NCI-H1092 (cell line): Measurements from ENCODE around the gene CISD2.
A peak's percentile ranks its signal among the peaks of the same experiment; 100 is the strongest.
"Not testable (repeated sequence)": the region's sequence is repeated elsewhere in the genome, so short reads cannot be mapped to it uniquely, and the experiment has no call there.

Source experiments
- DNase-seq: peaks from one replicate; lab custom pipeline; 2025; lab: John Stamatoyannopoulos, UW

The CISD2 gene

DNA sequence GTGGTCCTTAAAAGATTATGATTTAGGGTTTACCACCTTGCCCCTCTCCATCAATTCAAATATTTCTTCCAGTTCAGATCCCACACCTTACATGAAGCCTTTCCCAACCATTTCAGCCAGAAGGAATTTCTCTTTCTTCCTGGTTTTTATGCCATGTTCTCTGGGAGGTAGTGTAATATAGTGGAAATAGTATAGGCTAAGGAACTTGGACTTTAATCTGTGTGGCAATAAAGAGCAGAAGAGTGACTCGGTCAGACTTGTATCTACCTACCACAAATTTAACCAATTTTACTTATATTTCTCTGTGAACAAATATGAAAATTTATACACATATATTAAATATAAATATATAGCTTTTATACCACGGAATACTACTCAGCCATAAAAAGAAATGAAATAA lies 18.4 kb upstream of the CISD2 start:
- no peak for DNase-seq

DNA sequence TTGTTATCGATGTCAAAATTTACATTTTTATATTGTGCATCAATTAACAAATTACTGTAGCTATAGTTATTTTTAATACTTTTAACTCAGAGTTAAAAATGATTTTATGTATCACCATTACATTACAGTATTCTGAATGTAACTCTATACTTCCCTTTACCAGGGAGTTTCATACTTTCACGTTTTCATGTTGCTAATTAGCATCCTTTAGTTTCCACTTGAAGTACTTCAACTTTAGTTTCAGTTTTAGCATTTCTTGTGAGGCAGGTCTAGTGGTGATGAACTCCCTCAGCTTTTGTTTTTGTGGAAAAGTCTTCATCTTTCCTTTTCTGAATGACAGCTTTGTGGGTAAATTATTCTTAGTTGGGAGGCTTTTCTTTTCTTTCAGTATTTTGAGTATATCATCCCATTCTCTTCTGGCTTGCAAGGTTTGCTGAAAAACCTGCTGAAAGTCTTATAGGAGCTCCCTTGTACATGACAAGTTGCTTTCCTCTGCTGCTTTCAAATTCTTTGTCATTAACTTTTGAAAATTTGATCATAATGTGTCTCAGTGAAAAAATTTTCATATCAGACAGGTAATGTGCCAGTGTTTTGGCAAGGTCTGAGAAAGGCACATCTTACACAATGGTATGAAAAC lies 9.8 kb upstream of the CISD2 start:
- no peak for DNase-seq

DNA sequence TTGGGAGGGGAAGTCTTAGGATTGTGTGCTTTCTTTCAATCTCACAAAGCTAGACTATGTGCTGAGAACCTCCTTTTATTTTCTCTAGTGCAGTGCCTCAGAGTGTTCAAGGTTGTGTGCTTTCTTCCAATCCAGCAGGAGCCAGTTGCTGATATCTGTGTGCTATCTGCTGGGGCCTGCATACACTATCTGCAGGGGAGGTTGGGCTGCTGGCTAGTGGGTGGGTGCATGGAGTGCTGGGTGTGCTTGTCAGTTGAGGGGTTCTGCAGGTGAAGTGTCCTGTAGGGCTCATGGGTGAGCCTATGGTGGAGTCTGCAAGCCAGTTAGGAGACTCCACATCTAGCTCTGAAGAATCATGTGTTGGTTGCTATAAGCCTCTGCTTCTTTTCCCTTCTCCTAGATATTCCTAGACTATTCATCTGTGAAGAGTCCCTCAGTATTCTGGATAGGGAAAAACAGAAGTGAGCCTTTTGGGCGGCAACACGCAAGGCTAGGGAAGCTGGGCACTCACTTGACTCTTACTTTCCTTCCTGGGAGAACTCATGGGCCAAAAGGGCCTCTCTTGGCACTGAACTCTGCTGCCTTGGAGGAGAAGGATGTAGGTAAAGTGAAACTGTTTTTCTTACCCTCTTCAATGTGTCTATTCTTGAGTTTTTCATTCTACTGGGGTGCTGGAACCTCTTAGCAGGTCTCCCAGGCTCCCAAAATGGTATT lies 8.0 kb upstream of the CISD2 start:
- DNase-seq, result no peak

DNA sequence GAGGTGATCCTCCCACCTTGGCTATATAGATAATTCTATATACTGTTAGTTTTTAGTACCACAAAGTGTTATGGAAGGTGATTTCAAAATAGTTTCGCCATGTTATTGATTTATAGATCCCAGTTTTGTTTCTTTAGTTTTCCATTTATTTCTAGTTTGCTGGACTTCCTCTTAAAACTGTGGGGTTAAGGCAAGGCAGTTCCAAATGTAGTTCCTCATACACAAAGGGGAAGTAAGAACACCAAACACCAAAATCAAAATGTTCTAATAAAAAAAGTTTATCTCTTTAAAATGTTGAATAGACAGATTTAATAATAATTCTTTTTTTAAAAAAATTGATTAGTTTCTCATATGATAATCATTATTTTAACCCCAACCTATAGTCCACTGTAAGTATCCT lies 6.8 kb upstream of the CISD2 start:
- DNase-seq, result no peak

DNA sequence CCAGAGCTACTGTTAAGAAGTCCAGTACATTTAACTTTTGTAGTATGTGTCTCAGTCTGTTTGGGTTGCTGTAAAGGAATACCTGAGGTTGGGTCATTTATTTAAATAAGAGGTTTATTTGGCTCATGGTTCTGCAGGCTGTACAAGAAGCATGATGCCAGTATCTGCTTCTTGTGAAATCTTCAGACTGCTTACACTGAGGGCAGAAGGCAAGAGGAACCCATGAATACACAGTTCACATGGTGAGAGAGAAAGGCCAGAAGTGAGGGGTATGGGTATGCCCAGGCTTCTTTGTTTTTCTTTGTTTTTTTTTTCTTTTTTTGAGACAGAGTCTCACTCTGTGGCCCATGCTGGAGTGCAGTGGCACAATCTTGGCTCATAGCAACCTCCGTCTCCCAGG lies 6.0 kb upstream of the CISD2 start:
- no peak for DNase-seq

DNA sequence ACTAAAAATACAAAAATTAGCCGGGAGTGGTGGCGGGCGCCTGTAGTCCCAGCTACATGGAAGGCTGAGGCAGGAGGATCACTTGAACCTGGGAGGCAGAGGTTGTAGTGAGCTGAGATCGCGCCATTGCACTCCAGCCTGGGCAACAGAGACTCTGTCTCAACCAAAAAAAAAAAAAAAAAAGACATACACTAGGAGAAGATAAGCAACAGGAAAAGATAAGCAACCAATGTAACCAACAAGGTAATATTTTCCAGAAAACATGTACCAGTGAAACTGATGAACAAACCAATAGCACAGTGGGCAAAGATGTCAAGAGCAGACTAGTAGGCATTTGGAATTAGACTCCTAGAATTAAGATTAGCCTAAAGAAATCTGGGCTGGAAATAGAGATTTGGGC lies 3.5 kb upstream of the CISD2 start:
- DNase-seq, result not testable (repeated sequence)

DNA sequence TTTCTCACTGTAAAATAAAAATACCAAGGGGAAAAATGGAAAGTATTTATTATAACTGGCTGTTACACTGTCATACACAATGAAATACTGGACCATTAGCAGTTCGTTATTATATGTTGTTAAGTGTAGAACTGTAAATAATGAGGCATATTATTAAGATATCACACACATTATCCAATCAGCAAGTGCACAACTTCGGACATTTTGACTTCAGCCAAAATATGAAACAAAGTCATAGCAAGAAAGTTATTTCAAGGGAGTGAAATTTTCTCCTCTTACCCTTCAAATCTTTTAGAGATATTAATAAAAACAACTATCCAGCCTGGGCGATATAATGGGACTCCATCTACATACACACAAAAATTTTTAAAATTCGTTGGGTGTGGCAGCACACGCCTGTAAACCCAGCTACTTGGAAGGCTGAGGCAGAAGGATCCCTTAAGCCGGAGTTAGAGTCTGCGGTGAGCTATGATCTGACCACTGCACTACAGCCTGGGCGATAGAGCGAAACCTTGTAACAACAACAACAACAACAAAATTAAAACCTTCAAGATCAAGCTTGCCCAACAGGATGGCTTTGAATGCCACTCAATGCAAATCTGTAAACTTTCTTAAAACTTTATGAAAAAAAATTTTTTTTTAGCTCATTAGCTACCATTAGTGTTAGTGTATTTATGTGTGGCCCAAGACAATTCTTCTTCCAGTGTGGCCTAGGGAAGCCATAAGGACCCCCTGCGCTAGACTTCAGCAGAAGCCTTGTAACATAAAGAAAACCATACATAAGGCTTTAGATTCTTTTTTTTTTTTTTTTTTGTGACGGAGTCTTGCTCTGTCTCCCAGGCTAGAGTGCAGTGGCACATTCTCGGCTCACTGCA lies 1.3 kb upstream of the CISD2 start:
- no peak for DNase-seq

DNA sequence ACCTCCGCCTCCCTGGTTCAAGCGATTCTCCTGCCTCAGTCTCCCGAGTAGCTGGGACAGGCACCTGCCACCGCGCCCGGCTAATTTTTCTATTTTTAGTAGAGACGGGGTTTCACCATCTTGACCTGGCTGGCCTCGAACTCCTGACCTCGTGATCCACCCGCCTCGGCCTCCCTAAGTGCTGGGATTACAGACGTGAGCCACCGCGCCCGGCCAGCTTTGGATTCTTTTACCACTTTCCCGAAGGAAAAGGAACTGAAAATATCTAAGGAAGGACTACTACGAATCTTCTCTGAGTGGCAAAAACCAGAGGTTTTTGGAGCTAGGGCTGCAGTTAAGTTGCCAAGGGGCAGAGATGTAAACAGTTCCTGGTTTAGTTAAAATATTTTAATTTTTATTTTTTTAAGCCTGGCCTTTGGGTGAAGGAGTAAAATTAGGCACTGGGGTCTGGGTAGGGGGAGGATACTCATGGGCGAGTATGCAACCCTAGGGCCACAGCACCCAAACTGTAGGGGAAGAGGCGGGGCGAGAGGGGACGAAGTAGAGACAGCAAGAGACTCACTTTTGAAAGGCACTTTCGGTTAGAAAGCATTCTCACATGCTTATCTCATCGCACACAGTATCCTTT lies 525 bp upstream of the CISD2 start:
- DNase-seq, result peak; percentile 41

DNA sequence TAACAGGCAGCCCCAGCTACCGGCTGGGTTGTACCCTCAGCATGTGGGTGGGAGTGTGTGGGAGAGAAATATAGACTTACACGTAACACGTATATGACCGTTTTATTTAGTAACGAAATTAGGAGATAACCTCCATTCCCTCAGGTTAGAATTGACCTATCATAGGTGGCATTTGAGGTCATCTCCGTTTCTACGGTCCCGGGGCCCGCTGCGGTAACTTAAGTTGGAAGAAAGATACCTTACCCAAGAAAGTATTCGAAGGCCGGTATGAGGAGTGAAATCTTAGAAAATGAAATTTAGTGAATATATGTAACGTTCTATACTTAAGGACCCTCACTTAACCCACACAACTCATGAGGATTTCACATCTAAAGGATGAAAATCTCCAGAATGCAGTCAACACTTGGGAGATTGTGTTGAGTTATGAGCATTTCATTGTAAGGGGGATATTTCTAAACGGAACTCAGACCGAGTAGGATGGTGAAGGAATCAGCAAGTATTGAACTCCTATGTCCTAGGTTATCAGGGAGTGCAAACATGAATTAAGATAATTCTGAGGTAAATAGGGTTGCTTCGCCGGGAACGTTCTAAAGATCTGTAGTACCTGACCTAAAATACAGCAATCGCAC lies 891 bp downstream of the CISD2 start:
- no peak for DNase-seq

DNA sequence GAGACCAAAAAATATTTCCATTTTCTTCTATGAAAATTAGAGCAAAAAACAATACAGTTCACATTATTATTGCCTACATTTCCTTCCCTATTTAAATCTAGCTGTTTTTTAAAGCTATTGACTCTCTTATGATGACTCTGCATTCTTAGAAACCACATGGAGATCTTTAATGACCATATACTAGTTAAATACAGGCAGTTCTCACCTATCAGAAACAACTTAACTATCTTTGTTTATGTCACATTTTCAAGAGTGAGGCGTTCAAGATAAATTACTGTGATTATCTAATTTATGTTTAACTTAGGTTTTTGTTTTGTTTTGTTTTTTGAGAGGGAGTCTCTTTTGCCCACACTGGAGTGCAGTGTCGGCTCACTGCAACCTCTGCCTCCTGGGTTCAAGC lies 3.0 kb downstream of the CISD2 start:
- DNase-seq, result no peak

DNA sequence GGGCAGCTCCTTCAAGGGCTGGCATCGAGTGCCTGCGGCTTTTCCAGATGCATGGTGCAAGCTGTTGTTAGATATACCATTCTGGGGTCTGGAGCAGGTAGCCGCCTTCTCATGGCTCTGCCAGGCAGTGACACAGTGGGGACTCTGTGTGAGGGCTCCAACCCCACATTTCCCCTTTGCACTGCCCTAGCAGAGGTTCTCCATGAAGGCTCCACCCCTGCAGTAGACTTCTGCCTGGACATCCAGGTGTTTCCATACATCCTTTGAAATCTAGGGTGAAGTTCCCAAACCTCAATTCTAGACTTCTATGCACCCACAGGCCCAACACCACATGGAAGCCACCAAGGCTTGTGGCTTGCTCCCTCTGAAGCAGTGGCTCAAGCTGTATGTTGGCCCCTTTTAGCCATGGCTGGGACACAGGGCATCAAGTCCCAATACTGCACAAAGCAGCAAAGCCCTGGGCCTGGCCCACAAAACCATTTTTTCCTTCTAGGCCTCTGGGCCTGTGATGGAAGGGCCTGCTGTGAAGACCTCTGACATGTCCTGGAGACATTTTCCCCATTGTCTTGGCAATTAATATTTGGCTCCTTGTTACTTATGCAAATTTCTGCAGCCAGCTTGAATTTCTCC lies 8.8 kb downstream of the CISD2 start:
- not testable (repeated sequence) for DNase-seq

DNA sequence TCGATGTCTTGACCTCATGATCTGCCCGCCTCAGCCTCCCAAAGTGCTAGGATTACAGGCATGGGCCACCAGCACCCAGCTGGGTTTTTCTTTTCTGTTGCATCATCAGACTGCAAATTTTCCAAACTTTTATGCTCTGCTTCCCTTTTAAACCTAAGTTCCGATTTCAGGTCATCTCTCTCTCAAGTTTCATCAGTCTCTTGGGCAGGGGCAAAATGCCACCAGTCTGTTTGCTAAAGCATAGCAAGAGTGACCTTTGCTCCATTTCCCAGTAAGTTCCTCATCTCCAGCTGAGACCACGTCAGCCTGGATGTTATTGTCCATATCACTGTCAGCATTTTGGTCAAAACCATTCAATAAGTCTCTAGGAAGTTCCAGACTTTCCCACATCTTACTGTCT lies 9.6 kb downstream of the CISD2 start:
- not testable (repeated sequence) for DNase-seq

DNA sequence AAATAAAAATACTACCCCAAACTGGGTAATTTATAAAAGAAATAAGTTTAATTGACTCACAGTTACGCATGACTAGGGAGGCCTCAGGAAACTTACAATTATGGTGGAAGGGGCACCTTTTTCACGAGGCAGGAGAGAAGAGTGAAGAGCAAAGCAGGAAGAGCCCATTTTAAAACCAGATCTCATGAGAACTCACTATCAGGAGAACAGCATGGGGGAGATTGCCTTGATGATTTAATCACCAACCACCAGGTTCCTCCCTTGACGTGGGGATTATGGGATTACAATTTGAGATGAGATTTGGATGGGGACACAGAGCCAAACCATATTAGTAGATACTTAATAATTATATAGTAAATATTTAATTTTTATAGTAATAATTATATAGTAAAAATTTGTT lies 10.1 kb downstream of the CISD2 start:
- DNase-seq, result no peak

DNA sequence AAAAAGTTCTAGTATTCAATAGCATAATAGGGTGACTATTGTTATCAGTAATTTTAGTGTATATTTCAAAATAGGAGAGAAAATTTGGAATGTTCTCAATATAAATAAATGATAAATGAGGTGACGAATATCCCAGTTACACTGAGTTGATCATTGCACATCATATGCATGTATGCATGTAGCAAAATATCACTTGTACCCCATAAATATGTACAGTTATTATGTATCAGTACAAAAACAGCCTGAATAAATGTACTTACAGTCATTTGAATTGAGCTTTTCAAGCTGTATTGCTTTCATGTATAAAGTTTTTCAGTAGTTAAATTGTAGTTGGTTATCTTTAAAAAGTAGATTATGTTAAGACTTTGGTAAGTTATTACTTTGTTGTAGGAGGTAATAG lies 12.6 kb downstream of the CISD2 start:
- DNase-seq, result no peak

DNA sequence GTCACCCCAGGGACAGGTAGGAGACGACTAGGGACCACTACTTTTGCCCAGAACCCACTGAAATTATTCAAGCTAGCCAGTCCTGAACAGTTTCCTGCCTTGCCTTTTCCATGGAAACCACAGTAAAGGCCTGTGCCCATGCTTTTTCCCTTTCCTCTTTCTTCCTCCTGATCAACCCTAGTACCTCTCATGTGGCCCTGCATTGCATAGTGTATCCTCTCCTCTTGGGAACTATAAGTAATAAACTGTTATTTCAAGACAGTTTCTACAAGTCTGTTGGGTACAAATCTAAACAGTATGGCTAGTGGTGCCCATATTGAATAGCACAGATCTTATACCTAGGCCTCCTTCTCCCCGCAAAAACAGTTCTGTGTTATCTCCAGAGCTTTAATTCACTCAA lies 14.5 kb downstream of the CISD2 start:
- no peak for DNase-seq

DNA sequence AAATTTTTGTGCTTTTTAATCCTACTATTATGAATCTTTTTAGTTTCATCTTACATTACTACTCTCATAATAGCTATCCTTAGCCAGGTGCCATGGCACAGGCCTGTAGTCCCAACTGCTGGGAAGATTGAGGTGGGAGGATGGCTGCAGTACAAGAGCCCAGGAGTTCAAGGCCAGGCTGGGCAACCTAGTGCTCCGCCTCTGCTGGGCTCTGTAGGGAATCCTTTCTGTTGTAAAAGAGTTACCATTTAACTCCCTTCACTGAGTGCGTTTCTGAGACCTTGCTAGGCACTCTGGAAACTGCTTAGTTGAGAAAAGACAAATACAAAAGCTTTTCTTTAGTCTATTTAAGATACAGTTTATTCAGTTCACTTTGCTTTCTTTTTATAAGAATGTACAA lies 19.8 kb downstream of the CISD2 start:
- not testable (repeated sequence) for DNase-seq

DNA sequence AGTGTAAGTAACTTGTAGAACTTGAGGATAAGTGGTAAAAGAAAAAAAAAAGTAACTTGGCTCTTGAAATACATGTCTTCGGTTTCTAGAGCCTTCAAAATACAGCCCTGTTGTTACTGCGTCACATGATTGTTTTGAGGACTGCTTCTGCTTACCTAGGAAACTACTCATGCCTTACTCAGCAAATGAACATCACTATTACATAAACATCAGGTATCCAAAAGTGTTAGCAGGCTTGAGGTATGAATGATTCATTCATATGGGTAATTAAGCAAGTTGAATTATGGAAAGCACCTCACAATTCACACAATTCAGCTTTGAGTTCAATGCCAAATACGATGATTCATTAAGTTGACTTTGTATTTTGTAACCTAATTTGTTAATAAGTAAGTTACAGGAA lies 21.1 kb downstream of the CISD2 start:
- DNase-seq, result not testable (repeated sequence)

DNA sequence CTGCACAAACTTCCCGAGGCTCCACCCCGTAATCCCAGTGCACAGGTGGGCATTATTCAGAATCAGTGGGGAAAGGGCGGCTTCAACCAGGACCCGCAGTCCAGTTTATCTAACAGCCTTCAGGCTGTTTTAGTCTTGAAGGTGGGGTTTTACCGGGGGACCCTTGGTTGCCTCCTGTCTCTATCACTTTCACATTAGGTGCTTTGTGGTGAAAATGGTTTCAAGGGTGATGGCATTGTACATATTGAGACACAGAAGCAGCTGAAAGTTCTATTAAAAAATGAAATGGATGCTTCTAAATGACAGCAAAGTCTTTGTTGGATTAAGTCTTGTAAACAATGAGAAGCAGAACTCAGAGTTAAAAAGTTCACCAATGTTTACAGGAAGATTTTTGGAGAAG lies 27.8 kb downstream of the CISD2 start:
- not testable (repeated sequence) for DNase-seq

DNA sequence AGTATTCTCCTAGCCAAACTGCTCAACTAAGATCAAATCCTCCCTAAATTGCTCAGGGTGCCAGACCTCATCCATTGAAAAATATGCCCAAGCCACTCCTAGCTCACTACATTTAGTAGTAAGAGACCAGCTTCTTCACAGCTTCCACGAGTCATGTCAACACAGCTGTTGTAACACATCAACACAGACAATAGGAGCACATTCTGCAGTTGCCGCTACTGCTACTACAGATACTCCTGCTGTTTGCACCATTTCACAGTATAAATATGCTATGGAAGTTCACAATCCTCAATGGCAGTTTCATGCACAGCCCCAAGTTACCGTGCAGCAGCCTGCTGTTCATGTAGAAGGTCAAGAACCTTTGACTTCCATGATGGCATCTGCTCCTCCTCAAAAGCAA lies 28.8 kb downstream of the CISD2 start:
- DNase-seq, result not testable (repeated sequence)

DNA sequence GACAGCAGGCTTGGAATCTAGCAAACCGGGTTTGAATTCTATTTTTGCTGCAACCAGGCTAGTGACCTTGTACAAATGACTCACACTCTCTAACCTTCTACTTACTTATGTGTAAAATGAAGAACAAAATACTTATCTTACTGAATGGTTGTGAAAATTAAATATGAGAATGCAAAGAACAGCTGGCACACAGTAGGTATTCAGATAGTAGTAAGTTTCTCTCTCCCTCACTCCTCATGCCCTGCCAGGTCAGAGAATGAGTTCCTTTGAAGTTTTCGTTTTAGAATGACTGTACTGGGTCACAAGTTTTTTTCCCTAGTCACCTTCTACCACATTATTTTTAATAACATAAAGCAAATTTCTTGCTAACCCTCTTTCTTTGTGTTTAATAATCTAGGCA lies 33.0 kb downstream of the CISD2 start:
- DNase-seq, result no peak

DNA sequence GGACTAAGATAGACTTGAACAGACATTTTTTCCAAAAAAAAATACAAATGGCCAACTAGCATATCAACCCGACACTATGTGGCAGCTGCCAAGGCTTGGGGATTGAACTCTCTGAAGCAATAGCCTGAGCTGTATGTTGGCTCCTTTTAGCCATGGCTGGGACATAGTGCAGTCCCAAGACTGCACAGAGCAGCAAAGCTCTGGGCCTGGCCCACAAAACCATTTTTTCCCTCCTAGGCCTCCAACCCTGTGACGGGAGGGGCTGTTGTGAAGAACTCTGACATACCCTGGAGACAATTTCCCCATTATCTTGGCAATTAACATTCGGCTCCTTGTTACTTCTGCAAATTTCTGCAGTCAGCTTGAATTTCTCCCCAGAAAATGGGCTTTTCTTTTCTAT lies 50.1 kb downstream of the CISD2 start:
- DNase-seq, result no peak

DNA sequence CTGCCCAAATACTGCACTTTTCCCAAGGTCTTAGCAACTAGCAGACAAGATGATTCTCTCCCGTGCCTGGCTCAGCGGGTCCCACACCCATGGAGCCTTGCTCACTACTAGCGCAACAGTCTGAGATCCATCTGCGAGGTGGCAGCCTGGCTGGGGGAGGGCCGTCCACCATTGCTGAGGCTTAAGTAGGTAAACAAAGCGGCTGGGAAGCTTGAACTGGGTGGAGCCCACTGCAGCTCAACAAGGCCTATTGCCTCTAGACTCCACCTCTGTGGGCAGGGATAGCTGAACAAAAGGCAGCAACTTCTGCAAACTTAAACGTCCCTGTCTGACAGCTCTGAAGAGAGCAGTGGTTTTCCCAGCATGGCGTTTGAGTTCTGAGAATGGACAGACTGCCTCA lies 50.9 kb downstream of the CISD2 start:
- not testable (repeated sequence) for DNase-seq
